ENCODE results near the gene DOK6.

The DOK6 gene

DNA sequence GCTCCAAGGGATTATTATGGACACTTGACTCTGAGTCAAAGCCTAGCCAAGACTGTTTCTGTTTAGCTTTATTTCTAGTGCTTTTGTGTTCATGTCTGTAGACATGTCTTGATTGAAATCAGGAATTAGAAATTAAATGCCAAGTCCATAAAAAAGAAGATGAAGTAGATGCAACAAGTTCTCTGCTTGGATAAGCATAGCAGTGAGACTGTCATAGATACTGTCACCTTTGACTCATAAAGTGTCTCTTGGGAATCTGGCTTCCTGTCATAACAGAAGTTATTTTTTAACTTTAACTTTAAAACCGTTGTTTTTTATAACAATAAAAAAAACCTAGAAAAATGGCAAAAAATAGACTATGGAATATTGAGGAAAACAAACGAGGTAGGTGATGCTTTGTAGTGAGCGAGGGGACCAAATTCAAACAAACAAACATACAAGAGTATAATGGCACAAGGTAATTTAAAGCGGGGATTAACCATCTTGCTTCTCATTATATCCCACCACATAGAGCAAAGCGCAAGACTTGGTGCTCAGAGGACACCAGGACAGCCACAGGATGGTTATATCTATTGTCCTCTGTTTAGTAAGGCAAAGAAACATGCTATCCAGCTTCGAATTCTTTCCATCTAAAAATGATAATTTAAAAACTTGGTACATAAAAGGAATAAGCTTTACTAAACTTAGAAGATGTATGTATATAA is 482.4 kb downstream of the DOK6 start:
- DNase-seq: no peak

DNA sequence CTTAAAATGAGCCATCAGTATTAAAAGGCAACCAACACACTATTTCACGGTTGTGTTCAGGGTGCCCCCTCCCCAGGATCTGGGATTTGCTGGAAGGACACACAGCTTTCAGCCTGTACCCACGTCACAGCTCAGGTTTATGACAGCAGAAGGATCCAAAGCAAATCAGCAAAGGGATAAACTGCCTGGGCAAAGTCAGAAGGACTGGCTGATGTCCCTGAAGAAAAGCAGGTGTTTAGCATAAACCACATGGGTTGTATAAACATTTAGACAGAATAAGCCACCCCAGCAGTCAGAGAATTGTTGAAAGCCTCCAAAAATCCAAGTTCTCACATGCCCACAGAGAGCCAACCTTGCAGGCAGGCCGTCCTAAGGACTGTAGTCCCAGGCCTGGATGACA is 483.1 kb downstream of the DOK6 start:
- no peak for DNase-seq

DNA sequence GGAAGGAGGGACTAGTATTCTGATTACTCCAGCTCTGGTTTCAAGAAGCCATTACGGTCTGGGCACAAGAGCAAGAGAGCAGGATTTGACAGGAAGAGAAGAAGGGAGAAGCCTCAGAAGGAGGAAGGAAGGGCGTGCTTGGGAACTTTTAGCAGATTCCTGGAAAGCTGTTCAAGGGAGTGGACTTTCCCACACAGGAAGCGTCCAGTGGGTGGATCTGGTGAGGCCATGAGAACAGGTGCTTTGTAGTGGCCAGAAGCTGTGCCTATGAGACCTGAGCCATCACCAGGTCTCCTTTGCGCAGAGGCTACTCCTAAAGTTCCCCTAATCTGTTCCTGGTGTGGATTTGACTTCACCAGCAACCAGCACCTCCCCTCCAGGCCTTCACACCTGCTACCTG is 484.7 kb downstream of the DOK6 start:
- DNase-seq: no peak

DNA sequence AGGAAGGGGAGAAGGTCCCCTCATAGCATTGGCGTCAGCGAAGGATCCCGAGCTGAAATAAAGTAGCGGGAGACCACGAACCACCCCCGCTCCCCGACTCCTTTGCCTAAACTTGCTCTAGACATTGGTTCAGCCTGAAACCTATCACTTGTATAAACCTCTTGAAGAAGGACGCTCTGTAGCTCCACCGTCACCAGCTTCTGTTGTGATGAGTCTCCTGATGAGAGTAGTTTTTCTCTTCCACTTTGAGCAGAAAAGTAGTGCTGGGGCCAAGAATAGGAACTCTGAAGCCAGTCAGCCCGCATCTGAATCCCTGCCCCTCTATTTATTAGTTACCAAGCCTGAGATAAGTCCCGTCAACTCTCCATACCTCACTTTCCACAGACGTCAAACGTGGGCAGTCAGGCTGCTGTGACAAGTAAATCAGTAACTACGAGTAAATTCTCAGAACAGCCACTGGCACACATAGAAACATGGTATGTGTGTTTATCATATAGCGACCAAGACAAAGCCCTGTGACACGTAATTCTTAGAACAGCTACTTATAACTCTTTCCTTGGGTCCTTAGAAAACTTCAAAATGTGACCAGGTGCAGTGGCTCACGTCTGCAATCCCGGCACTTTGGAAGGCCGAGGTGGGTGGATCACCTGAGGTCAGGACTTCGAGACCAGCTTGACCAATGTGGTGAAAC is 485.3 kb downstream of the DOK6 start:
- no peak for DNase-seq

DNA sequence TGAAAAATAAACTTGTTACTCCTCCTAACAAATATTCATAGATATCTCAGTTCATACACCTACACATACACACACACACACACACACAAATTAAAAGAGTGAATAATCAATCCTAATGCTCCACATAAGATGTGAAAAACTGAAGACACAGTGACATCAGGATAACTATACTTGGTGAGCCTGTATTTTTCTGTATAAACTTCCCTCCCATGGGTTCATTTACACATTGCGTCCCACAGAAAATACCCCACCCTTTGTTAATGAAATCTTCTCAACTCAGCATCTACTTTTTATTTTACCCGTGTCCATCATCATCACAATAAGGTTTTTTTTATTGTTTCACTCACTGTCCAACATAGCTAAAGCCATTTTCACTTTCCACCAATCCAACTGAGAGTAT is 486.6 kb downstream of the DOK6 start:
- no peak for DNase-seq

DNA sequence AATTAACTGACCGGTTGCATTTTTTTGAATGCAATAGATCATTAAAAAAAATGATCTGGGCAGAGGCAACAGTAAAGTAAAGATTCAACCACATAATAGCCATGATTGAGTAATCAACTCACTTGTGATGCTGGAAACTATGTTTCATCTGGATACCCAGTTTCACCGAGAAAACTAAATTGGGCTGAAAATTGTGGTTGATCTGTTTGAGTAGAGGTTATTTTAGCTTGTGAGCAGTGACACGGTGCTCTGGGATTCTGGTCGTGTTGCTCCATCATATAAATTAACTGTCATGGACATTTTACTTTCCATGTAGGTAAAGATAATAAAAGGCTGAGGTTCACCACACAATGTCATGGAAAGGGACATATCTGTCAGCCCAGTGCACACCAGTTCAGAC is 488.3 kb downstream of the DOK6 start:
- DNase-seq: no peak

DNA sequence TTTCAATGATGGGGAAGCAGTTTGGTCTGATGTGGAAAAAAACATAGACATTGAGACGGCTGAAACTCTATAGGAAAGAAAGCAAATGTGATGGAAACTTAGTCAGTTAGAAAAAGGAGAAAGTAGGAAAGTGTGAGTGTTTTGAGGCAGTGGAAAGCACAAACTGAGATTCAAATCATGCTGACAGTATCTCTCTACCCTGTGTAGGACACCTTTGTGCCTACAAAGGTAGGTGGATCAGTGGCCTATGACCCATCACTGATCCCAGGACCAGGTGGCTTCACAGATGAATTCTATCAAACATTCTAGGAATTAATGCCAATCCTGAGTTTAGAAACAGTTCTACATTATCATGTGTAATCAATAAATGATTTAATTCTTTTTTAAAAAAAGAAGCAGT is 489.9 kb downstream of the DOK6 start:
- no peak for DNase-seq

DNA sequence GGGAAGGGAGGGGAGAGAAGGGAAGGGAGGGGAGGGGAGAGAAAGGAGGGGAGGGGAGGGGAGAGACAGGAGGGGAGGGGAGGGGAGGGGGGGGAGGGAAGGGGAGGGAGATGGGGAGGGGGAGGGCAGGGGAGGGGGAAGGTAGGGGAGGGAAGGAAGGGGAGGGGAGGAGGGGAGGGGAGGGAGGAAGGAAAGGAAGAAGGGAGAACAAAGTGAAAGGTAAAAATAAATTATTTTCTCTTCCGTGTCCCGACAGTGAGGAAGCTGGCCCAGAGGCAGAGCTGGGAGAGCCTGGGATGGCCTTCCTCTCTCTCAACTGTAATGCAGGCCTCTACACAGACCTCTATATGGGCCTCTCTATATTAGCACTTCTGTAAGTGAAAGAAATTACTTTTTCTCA is 493.8 kb downstream of the DOK6 start:
- no peak for DNase-seq

DNA sequence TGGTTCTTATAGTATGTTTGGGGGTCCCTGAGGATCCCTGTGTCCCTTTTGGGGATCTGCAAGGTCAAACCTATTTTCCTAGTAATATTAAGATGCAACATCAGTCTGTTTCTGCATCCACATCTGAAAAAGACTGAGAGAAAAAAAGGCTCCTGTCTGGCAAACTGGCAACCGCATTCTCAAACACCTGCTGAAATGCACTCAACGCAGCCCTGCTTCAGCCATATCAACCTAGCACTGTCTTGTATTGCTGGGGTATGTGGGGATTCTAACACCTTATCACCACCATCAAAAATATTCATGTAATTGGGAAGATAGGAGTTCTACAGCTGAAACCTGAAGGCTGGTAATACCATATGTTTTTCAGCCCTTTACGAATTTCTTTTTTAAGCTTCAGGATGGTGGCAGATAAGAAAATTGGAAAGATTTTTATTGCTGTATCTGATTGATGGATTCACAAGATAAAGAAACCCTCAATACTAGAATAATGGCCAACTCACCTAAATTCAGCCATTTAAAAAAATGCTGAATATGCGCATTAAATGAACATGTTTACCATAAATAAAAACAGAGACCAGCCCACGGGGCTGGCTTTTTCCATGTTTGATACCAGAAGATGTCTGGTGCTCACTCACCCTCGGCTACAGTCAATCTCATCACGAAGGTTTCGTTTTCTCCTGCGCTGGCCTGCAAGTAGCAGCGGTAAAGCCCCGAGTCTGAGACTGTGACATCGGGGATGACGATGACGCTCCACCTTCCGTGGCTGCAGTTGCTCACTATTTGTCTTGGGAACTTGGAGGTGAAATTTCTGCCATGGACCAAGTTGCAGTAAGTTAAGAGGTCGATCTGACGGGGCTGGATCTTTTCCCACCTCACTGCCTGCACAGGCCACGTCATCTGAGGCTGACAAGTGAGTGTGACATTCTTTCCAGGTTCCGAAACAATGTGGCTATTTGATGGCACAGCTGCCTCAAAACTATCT is 494.7 kb downstream of the DOK6 start:
- DNase-seq: no peak

DNA sequence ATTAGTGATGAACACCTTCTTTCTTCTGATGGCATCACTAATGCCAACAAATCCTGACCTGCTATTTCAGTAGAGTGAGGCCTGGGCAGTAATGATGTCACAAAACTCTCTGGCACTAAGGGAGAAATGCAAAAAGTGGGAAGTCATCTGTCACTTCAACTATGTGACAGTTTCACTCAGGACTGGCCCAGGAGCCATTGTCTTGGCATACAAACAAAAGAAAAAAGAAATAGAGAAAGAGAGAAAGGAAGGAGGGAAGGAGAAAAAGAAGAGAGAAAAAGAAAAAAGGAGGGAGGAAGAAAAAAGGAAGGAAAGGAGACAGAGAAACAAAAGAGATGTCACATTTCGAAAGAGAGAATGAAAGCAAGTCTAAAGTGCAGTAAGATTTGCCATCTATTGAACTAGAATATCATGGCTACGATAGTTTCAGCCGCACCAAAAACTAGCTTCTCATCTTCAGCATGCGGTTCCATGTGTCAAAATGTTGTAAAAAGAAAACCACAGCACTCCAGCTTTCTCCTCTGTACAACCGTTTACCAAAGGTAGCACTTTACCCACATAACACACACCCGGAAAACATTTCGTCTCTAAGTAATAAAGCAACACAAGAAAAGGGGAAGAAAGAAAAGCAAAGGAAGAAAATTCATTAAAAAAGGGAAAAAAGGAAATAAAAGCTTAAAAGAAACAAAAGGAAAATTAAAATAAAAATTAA is 496.9 kb downstream of the DOK6 start:
- DNase-seq: no peak

DNA sequence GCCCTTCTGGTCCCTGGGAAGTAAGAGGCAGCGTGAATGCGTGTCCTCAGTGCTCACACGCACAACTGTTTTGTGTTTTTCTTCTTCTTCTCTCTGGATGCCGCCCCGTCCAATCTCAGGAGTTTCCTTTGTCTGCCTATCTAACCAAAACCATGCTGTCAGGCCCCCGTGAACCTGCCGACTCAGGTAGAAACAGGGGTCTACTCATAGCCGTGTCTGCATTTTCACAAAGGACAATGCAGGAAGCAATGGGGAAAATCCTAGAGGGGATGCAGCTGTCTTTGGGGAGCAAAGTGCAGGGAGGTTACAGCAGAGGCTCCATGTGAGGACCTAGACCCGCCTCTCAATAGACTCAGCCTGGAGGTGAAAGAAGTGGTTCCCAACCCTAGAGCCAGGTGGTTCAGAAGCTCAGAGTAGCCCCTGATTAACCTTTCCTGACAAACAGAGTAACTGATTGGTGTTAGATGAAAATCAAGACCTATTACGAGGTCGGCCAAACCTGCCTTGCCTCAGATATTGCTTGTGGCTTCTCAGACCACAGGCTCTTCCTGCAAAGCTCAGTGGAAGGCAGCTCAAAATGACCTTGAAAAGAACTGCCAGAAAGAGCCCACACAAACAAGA is 497.7 kb downstream of the DOK6 start:
- no peak for DNase-seq

Measured in NCI-H510A (cell line).